Mammary epithelial cell (primary cell): ENCODE data around the gene MMP12.

Experiments
- EZH2 ChIP-seq: IDR thresholded peaks from 2 replicates; pipeline ENCODE4 v1.6.1; 2012; ENCODE audit warnings: low read length, inconsistent platforms, borderline replicate concordance
- TF ChIP-seq, protein P1 (sequence below), 2 donors: IDR thresholded peaks in 1 of 2; conservative IDR thresholded peaks in 1 of 2; 2 replicates each; pipeline ENCODE4 v1.5.1; 2011 to 2012; ENCODE audit warnings: inconsistent platforms in 2 of 2, low read length in 2 of 2, mild to moderate bottlenecking in 2 of 2, control low read depth in 1 of 2, low read depth in 1 of 2; ENCODE audit not compliant: insufficient read depth in 1 of 2; ENCODE audit errors: extremely low read depth in 1 of 2

DNA sequence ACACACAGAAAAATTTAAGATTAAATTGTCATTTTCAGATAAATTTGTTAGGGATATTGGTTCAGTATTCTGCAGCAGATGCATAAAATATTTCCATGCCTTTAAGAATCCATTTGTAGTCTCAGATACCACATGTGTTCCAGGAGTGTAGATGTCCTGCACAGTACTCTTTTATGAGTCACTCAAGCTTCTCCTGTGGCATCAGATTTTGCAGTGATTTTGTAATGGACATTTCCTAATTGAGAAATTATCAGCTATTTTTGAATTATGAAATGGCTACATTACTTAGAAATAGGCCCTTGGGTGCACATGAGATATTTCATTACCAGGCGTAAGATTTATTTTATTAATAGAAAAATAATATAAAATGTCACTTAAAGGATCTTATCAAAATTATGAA, 50.2 kb downstream of the MMP12 start:
- TF ChIP-seq, protein P1, sequence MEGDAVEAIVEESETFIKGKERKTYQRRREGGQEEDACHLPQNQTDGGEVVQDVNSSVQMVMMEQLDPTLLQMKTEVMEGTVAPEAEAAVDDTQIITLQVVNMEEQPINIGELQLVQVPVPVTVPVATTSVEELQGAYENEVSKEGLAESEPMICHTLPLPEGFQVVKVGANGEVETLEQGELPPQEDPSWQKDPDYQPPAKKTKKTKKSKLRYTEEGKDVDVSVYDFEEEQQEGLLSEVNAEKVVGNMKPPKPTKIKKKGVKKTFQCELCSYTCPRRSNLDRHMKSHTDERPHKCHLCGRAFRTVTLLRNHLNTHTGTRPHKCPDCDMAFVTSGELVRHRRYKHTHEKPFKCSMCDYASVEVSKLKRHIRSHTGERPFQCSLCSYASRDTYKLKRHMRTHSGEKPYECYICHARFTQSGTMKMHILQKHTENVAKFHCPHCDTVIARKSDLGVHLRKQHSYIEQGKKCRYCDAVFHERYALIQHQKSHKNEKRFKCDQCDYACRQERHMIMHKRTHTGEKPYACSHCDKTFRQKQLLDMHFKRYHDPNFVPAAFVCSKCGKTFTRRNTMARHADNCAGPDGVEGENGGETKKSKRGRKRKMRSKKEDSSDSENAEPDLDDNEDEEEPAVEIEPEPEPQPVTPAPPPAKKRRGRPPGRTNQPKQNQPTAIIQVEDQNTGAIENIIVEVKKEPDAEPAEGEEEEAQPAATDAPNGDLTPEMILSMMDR (conservative IDR thresholded peaks at IDR 0.05 in 1 of 2, IDR thresholded peaks at IDR 0.05 in 1 of 2; ENCODE audit: extremely low read depth in 1 of 2, insufficient read depth in 1 of 2, low read depth in 1 of 2, low read length in 2 of 2), result no peak
- TF ChIP-seq EZH2, result no peak
